Naive thymus-derived CD4-positive, alpha-beta T cell (primary cell): Measurements from ENCODE around the gene WDR88. TPM values are rescaled to one million over a fixed set of nuclear protein-coding genes. Genes with fewer than 3 reads are reported as not detected.
A peak's percentile ranks its signal among the peaks of the same experiment; 100 is the strongest.
"Not testable (repeated sequence)": the region's sequence is repeated elsewhere in the genome, so short reads cannot be mapped to it uniquely, and the experiment has no call there.

Experiments used
- ATAC-seq: fragments of 150-1000 bp; cut with Tn5 transposase; 2 replicates; pipeline ENCODE4 v1.10.0; 2021; ENCODE audit warnings: mild to moderate bottlenecking, moderate library complexity
- CTCF ChIA-PET: fragments of 350-600 bp; sonication (Branson Sonifier 250); formaldehyde crosslinking; loops from one replicate; lab custom pipeline; 2021; ENCODE audit warnings: antibody characterized with exemption; lab: Charles Lee
- POLR2A ChIA-PET: fragments of 350-600 bp; sonication (Branson Sonifier 250); formaldehyde crosslinking; loops from one replicate; lab custom pipeline; 2021; ENCODE audit warnings: antibody characterized with exemption, inconsistent platforms; lab: Charles Lee
- DNase-seq, 9 donors: peaks; one replicate each; pipeline versions ENCODE4 v3.0.0 to v3.0.0-alpha.2; 2020 to 2022; ENCODE audit warnings: mixed read lengths in 1 of 9
- H3K27ac ChIP-seq: one replicate; pipeline ENCODE4 v1.7.0; 2013; ENCODE audit warnings: mild to moderate bottlenecking, low read depth, low read length, moderate library complexity
- H3K27me3 ChIP-seq, 2 donors: one replicate each; pipeline ENCODE4 v1.7.0; 2013; ENCODE audit warnings: low read length in 2 of 2, mild to moderate bottlenecking in 2 of 2, moderate library complexity in 2 of 2; ENCODE audit not compliant: control insufficient read depth in 2 of 2, insufficient read depth in 2 of 2
- H3K36me3 ChIP-seq, 3 experiments: 1 replicate in 2 of 3; 2 replicates in 1 of 3; pipeline ENCODE4 v1.7.0; 2013; ENCODE audit warnings: low read length in 3 of 3, mild to moderate bottlenecking in 3 of 3, moderate library complexity in 1 of 3; ENCODE audit not compliant: insufficient read depth in 3 of 3, control insufficient read depth in 2 of 3
- H3K4me1 ChIP-seq, 2 donors: one replicate each; pipeline ENCODE4 v1.7.0; 2013; ENCODE audit warnings: low read length in 2 of 2, mild to moderate bottlenecking in 2 of 2, moderate library complexity in 1 of 2; ENCODE audit not compliant: control insufficient read depth in 2 of 2, insufficient read depth in 2 of 2
- H3K4me3 ChIP-seq: 2 replicates; pipeline ENCODE4 v1.7.0; 2013; ENCODE audit warnings: mild to moderate bottlenecking, low read length
- H3K9me3 ChIP-seq, 3 experiments: 1 replicate in 2 of 3; 2 replicates in 1 of 3; pipeline ENCODE4 v1.7.0; 2013; ENCODE audit warnings: low read length in 3 of 3; ENCODE audit not compliant: control insufficient read depth in 2 of 3
- H3K27ac Mint-ChIP-seq, 9 donors: one replicate each; pipeline ENCODE4 v1.8.0; 2020 to 2022; ENCODE audit warnings: mixed read lengths in 9 of 9, mild to moderate bottlenecking in 8 of 9, moderate library complexity in 5 of 9, inconsistent platforms in 2 of 9
- H3K27me3 Mint-ChIP-seq, 5 donors: one replicate each; pipeline ENCODE4 v1.8.0; 2021 to 2022; ENCODE audit warnings: mixed read lengths in 5 of 5, mild to moderate bottlenecking in 1 of 5
- H3K36me3 Mint-ChIP-seq, 5 donors: one replicate each; pipeline ENCODE4 v1.8.0; 2020 to 2022; ENCODE audit warnings: mixed read lengths in 5 of 5, mild to moderate bottlenecking in 3 of 5, inconsistent platforms in 1 of 5
- H3K4me1 Mint-ChIP-seq, 7 donors: one replicate each; pipeline ENCODE4 v1.8.0; 2020 to 2022; ENCODE audit warnings: mixed read lengths in 7 of 7, mild to moderate bottlenecking in 3 of 7, inconsistent platforms in 1 of 7
- H3K4me3 Mint-ChIP-seq, 10 donors: one replicate each; pipeline ENCODE4 v1.8.0; 2020 to 2022; ENCODE audit warnings: mild to moderate bottlenecking in 10 of 10, mixed read lengths in 10 of 10, moderate library complexity in 6 of 10, inconsistent platforms in 2 of 10
- H3K9me3 Mint-ChIP-seq, 11 donors: one replicate each; pipeline ENCODE4 v1.8.0; 2020 to 2022; ENCODE audit warnings: mixed read lengths in 11 of 11, mild to moderate bottlenecking in 4 of 11, inconsistent platforms in 1 of 11, moderate library complexity in 1 of 11
- intact Hi-C, 2 donors: fragments of 100-400 bp; cut with micrococcal nuclease; formaldehyde crosslinking; loops; one replicate each; pipeline ENCODE4 v1.15.1; 2023
- polyA plus RNA-seq, 2 donors: library from polyadenylated mRNA; unstranded; fragments of 300-500 nt; fragmentation: Illumina TruSeq; gene quantifications; one replicate each; pipeline ENCODE4 v1.2.3, GENCODE V29; 2021
- total RNA-seq, 6 experiments: library from RNA in 5 of 6; stranded (reverse) in 5 of 6; gene quantifications; 1 replicate in 5 of 6; 2 replicates in 1 of 6; pipeline ENCODE4 v1.2.3 and lab custom pipeline; 2021 to 2026

WDR88 gene
- total and polyA plus RNA-seq, 7 experiments from 2014 or later = 0.15 to 0.62 (median 0.37) TPM; not detected in 3

GRCh38 chr19:33125929-33126388 lies 6.0 kb upstream of the WDR88 start:
- Mint-ChIP-seq H3K27ac (peak overlapping the region in 4 of 9 donors; percentile 34 to 71 (median 60)), H3K4me3 (no peak overlapping the region), H3K36me3 (peaks cover 4 to 38% (median 16%) of the 10 kb centered on the region in 5 donors), H3K9me3 (no peaks in the 10 kb centered on the region), H3K4me1 (peaks cover 0 to 9% (median 7%) of the 10 kb centered on the region in 7 donors), H3K27me3 (no peaks in the 10 kb centered on the region)
- Histone ChIP-seq H3K27ac (no peak overlapping the region), H3K27me3 (no peaks in the 10 kb centered on the region), H3K4me3 (no peak overlapping the region), H3K4me1 (no peaks in the 10 kb centered on the region), H3K9me3 (no peaks in the 10 kb centered on the region), H3K36me3 (peaks cover 0 to 51% (median 0%) of the 10 kb centered on the region in 3 experiments)
- ChIA-PET POLR2A (no interaction called here), CTCF (interaction anchor here (1.2 to 1.6 kb wide), 3 partner anchors 34 to 58 kb away, joined by 4 to 8 read pairs (median 8); no protein-coding TSS in a partner anchor)
- DNase-seq = peak; percentile 14 to 68 (median 55)
- peak; percentile 96 for ATAC-seq
- intact Hi-C loops = loop anchor here (1.0 to 5.0 kb wide), 6 partner anchors 51 to 434 kb away; partner anchors contain the start of gene NUDT19 (in 1 of the 2)

GRCh38 chr19:33126712-33127111 lies 5.2 kb upstream of the WDR88 start:
- H3K9me3 ChIP-seq, POLR2A ChIA-PET, H3K27ac ChIP-seq, H3K4me3 ChIP-seq, DNase-seq, H3K9me3 Mint-ChIP-seq, H3K27me3 Mint-ChIP-seq, ATAC-seq, H3K4me1 Mint-ChIP-seq, H3K27me3 ChIP-seq, H3K4me1 ChIP-seq, H3K4me3 Mint-ChIP-seq: not testable (repeated sequence)
- Mint-ChIP-seq H3K27ac (peak overlapping the region in 1 of 9 donors; percentile 67), H3K36me3 (peaks cover 4 to 34% (median 16%) of the 10 kb centered on the region in 5 donors)
- intact Hi-C loops = loop anchor here (1.0 to 5.0 kb wide), 6 partner anchors 50 to 434 kb away; partner anchors contain the start of gene NUDT19 (in 1 of the 2)
- CTCF ChIA-PET = interaction anchor here (1.6 kb wide), 1 partner anchor 57 kb away, joined by 8 read pairs; no protein-coding TSS in a partner anchor
- peaks cover 0 to 51% (median 0%) of the 10 kb centered on the region in 3 experiments for H3K36me3 ChIP-seq

- no peak overlapping the region for H3K4me3 ChIP-seq
- POLR2A ChIA-PET = interaction anchor here (1.6 kb wide), 1 partner anchor 47 kb away, joined by 4 read pairs; no protein-coding TSS in a partner anchor
- no peaks in the 10 kb centered on the region for H3K27me3 ChIP-seq
- CTCF ChIA-PET = interaction anchor here (1.1 kb wide), 1 partner anchor 154 kb away, joined by 3 read pairs; no protein-coding TSS in a partner anchor
- Mint-ChIP-seq H3K36me3 (peaks cover 4 to 27% (median 13%) of the 10 kb centered on the region in 5 donors), H3K4me1 (peaks cover 0 to 10% (median 9%) of the 10 kb centered on the region in 7 donors), H3K9me3 (no peaks in the 10 kb centered on the region), H3K27ac (no peak overlapping the region), H3K4me3 (no peak overlapping the region), H3K27me3 (no peaks in the 10 kb centered on the region)
- no peaks in the 10 kb centered on the region for H3K4me1 ChIP-seq
- H3K9me3 ChIP-seq = no peaks in the 10 kb centered on the region
- peaks cover 0 to 45% (median 0%) of the 10 kb centered on the region in 3 experiments for H3K36me3 ChIP-seq
- no peak for ATAC-seq
- DNase-seq = no peak
- no peak overlapping the region for H3K27ac ChIP-seq
- intact Hi-C loops = loop anchor here (5.0 kb wide), 4 partner anchors 107 to 548 kb away; partner anchors contain the start of genes NUDT19 (in 1 of the 2) and PDCD5 (in 1 of the 2)
Measured at GRCh38 chr19:33129901-33130300, 2.0 kb upstream of the WDR88 start.

GRCh38 chr19:33130433-33130832 lies 1.5 kb upstream of the WDR88 start:
- H3K27ac ChIP-seq = no peak overlapping the region
- Mint-ChIP-seq H3K27me3 (no peaks in the 10 kb centered on the region), H3K9me3 (no peaks in the 10 kb centered on the region), H3K27ac (peak overlapping the region in 2 of 9 donors; percentile 42 to 74), H3K4me3 (no peak overlapping the region), H3K4me1 (peaks cover 0 to 15% (median 10%) of the 10 kb centered on the region in 7 donors), H3K36me3 (peaks cover 4 to 25% (median 12%) of the 10 kb centered on the region in 5 donors)
- ChIA-PET CTCF (interaction anchor here (1.1 kb wide), 1 partner anchor 155 kb away, joined by 3 read pairs; no protein-coding TSS in a partner anchor), POLR2A (interaction anchor here (1.6 kb wide), 1 partner anchor 46 kb away, joined by 5 read pairs; no protein-coding TSS in a partner anchor)
- H3K9me3 ChIP-seq = no peaks in the 10 kb centered on the region
- H3K27me3 ChIP-seq = no peaks in the 10 kb centered on the region
- ATAC-seq = no peak
- no peak for DNase-seq
- intact Hi-C loops = loop anchor here in 1 of 2 donors (5.0 kb wide), 1 partner anchor 548 kb away; the partner anchor contains the start of gene PDCD5
- H3K4me3 ChIP-seq = no peak overlapping the region
- no peaks in the 10 kb centered on the region for H3K4me1 ChIP-seq
- peaks cover 0 to 43% (median 0%) of the 10 kb centered on the region in 3 experiments for H3K36me3 ChIP-seq

GRCh38 chr19:33132425-33132824 lies 511 bp downstream of the WDR88 start:
- Histone ChIP-seq H3K4me1 (no peaks in the 10 kb centered on the region), H3K4me3 (no peak overlapping the region), H3K27me3 (no peaks in the 10 kb centered on the region), H3K36me3 (peaks cover 0 to 36% (median 0%) of the 10 kb centered on the region in 3 experiments), H3K27ac (no peak overlapping the region), H3K9me3 (no peaks in the 10 kb centered on the region)
- Mint-ChIP-seq H3K9me3 (no peaks in the 10 kb centered on the region), H3K4me3 (no peak overlapping the region), H3K27ac (peak overlapping the region in 2 of 9 donors; percentile 38 to 69), H3K4me1 (peaks cover 0 to 8% (median 6%) of the 10 kb centered on the region in 7 donors), H3K27me3 (no peaks in the 10 kb centered on the region), H3K36me3 (peaks cover 4 to 19% (median 7%) of the 10 kb centered on the region in 5 donors)
- POLR2A ChIA-PET = interaction anchor here (0.7 kb wide), 2 partner anchors 44 to 242 kb away, joined by 3 to 4 read pairs; no protein-coding TSS in a partner anchor
- ATAC-seq = no peak
- CTCF ChIA-PET = no interaction called here
- intact Hi-C loops = loop anchor here in 1 of 2 donors (5.0 kb wide), 1 partner anchor 550 kb away; the partner anchor contains the start of gene PDCD5
- no peak for DNase-seq

- Mint-ChIP-seq H3K27ac (peak overlapping the region in 4 of 9 donors; percentile 25 to 62 (median 32)), H3K9me3 (no peaks in the 10 kb centered on the region)
- CTCF ChIA-PET = interaction anchor here (0.7 kb wide), 1 partner anchor 11 kb away, joined by 4 read pairs; no protein-coding TSS in a partner anchor
Measured at GRCh38 chr19:33133438-33134031, 1.6 kb downstream of the WDR88 start.

More at GRCh38 chr19:33133438-33134031, 1.6 kb downstream of the WDR88 start:
- H3K4me3 ChIP-seq = no peak overlapping the region
- no peaks in the 10 kb centered on the region for H3K4me1 ChIP-seq
- H3K27me3 ChIP-seq = no peaks in the 10 kb centered on the region
- Mint-ChIP-seq H3K27me3 (no peaks in the 10 kb centered on the region), H3K4me3 (peak overlapping the region in 2 of 10 donors; percentile 26 to 72), H3K4me1 (peaks cover 0 to 8% (median 6%) of the 10 kb centered on the region in 7 donors), H3K36me3 (peaks cover 2 to 15% (median 7%) of the 10 kb centered on the region in 5 donors)
- H3K9me3 ChIP-seq = no peaks in the 10 kb centered on the region
- intact Hi-C loops = loop anchor here in 1 of 2 donors (5.0 kb wide), 1 partner anchor 551 kb away; the partner anchor contains the start of gene PDCD5
- no peak overlapping the region for H3K27ac ChIP-seq
- ATAC-seq = no peak
- peaks cover 0 to 26% (median 0%) of the 10 kb centered on the region in 3 experiments for H3K36me3 ChIP-seq
- POLR2A ChIA-PET = no interaction called here
- no peak for DNase-seq
